ENCODE results near the gene CIAO2A.

The CIAO2A gene

GRCh38 chr15:64037966-64038365 lies 55.7 kb downstream of the CIAO2A start:
- DNase-seq, result no peak

GRCh38 chr15:64037116-64037515 lies 56.5 kb downstream of the CIAO2A start:
- DNase-seq, result no peak

- no peak for DNase-seq
Observed at GRCh38 chr15:64035525-64035924, 58.1 kb downstream of the CIAO2A start.

GRCh38 chr15:64034519-64034918 lies 59.1 kb downstream of the CIAO2A start:
- DNase-seq, result no peak

GRCh38 chr15:64032329-64032728 lies 61.3 kb downstream of the CIAO2A start:
- DNase-seq, result no peak

- no peak for DNase-seq
Observed at GRCh38 chr15:64030123-64030522, 63.5 kb downstream of the CIAO2A start.

- DNase-seq, result no peak
Observed at GRCh38 chr15:64029633-64030032, 64.0 kb downstream of the CIAO2A start.

GRCh38 chr15:64029110-64029509 lies 64.5 kb downstream of the CIAO2A start:
- DNase-seq, result no peak

GRCh38 chr15:64026591-64026990 lies 67.0 kb downstream of the CIAO2A start:
- no peak for DNase-seq

GRCh38 chr15:64024172-64025050 lies 69.2 kb downstream of the CIAO2A start:
- no peak for DNase-seq

- DNase-seq, result no peak
Observed at GRCh38 chr15:64023220-64023619, 70.4 kb downstream of the CIAO2A start.

- DNase-seq, result no peak
Observed at GRCh38 chr15:64022571-64022970, 71.1 kb downstream of the CIAO2A start.
